NCI-H1092 (cell line): Measurements from ENCODE around the gene SAA1.

ENCODE experiments used
- DNase-seq: peaks from one replicate; lab custom pipeline; 2025; lab: John Stamatoyannopoulos, UW

SAA1 gene

GRCh38 chr11:18310800-18311340 lies 44.8 kb downstream of the SAA1 start:
- no peak for DNase-seq

GRCh38 chr11:18312012-18312411 lies 45.9 kb downstream of the SAA1 start:
- DNase-seq, result no peak

GRCh38 chr11:18312663-18313420 lies 46.8 kb downstream of the SAA1 start:
- no peak for DNase-seq

- no peak for DNase-seq
These were observed 48.1 kb downstream of the SAA1 start for GRCh38 chr11:18313965-18314763.

GRCh38 chr11:18314784-18315523 lies 48.9 kb downstream of the SAA1 start:
- no peak for DNase-seq

GRCh38 chr11:18315893-18316292 lies 49.8 kb downstream of the SAA1 start:
- no peak for DNase-seq

GRCh38 chr11:18317551-18317950 lies 51.5 kb downstream of the SAA1 start:
- DNase-seq, result no peak
